Sigmoid colon (tissue), 7 donors: ENCODE measurements around the gene DGKQ. TPM values are rescaled to one million over a fixed set of nuclear protein-coding genes. Genes with fewer than 3 reads are reported as not detected.

Experiments used
- DNase-seq: peaks from one replicate; pipeline ENCODE4 v3.0.0-alpha.2; 2019
- H3K27ac ChIP-seq, 4 donors: fragments of 200-600 bp; sonication (generic); one replicate each; pipeline ENCODE4 v1.5.1; 2016 to 2019; ENCODE audit warnings: mild to moderate bottlenecking in 1 of 4
- H3K27me3 ChIP-seq, 3 donors: fragments of 200-600 bp; sonication (generic); one replicate each; pipeline ENCODE4 v1.5.1; 2019; ENCODE audit warnings: mild to moderate bottlenecking in 1 of 3
- H3K36me3 ChIP-seq, 4 donors: fragments of 200-600 bp; sonication (generic); one replicate each; pipeline ENCODE4 v1.5.1; 2016 to 2019
- H3K4me1 ChIP-seq, 4 donors: fragments of 200-600 bp; sonication (generic); one replicate each; pipeline ENCODE4 v1.5.1; 2017 to 2019
- H3K4me3 ChIP-seq, 4 donors: fragments of 200-600 bp; sonication (generic); one replicate each; pipeline ENCODE4 v1.5.1; 2017 to 2019; ENCODE audit warnings: mild to moderate bottlenecking in 2 of 4, moderate library complexity in 1 of 4
- H3K9me3 ChIP-seq, 4 donors: fragments of 200-600 bp in 3 of 4; sonication (generic) in 3 of 4; one replicate each; pipeline versions ENCODE4 v1.5.1 to v1.6.1; 2013 to 2019
- CTCF ChIP-seq, 4 experiments: fragments of 450-650 bp in 3 of 4; fragments of 200-600 bp in 1 of 4; IDR thresholded peaks; one replicate each; pipeline ENCODE4 v1.5.1; 2016 to 2019; ENCODE audit warnings: antibody characterized with exemption in 4 of 4, mild to moderate bottlenecking in 3 of 4, moderate library complexity in 2 of 4
- EP300 ChIP-seq, 4 donors: sonication (generic); formaldehyde crosslinking; IDR thresholded peaks; one replicate each; pipeline ENCODE4 v1.6.1; 2017; ENCODE audit warnings: antibody characterized with exemption in 4 of 4
- POLR2A ChIP-seq, 2 donors: fragments of 450-650 bp; IDR thresholded peaks; one replicate each; pipeline ENCODE4 v1.6.1; 2016; ENCODE audit warnings: antibody characterized with exemption in 2 of 2, mild to moderate bottlenecking in 2 of 2, moderate library complexity in 2 of 2
- POLR2AphosphoS5 ChIP-seq, 4 donors: sonication (generic); formaldehyde crosslinking; IDR thresholded peaks; one replicate each; pipeline ENCODE4 v1.6.1; 2017; ENCODE audit warnings: antibody characterized with exemption in 4 of 4
- WGBS, 2 donors: extraction: QIAGEN DNeasy Blood & Tissue Kit; methylation state at CpG; one replicate each; pipeline ENCODE4 v1.1.7; 2013; 5-methylcytosine and 5-hydroxymethylcytosine counted together
- intact Hi-C: fragments of 100-400 bp; cut with DNase I; formaldehyde crosslinking; loops from one replicate; pipeline ENCODE4 v1.15.1; 2023
- polyA plus RNA-seq, 3 donors: library from polyadenylated mRNA; stranded (reverse); fragments of 200-250 nt; gene quantifications; one replicate each; pipeline ENCODE4 v1.2.3, GENCODE V29; 2013
- total RNA-seq, 4 donors: library from RNA; depleted of rRNA; stranded (reverse); fragments of >200 nt; gene quantifications; one replicate each; pipeline ENCODE4 v1.1.0, GENCODE V29; 2016
- donor health status: healthy with polysubstance abuse.
- donor health status: Bipolar disorder and iron deficiency.
- donor health status: healthy.

The DGKQ gene
- total and polyA plus RNA-seq, 7 donors, result 3.5 to 26.2 (median 8.9) TPM

GRCh38 chr4:1019729-1020470, 46.5 kb upstream of the DGKQ start:
- 80 to 90% methylated on average over 23 of the region's 23 CpGs for WGBS, 2 donors
- no peak for DNase-seq
- TF ChIP-seq EP300 (IDR thresholded peaks at IDR 0.05) (no peak), POLR2AphosphoS5 (IDR thresholded peaks at IDR 0.05) (no peak), CTCF (IDR thresholded peaks at IDR 0.05) (no peak), POLR2A (IDR thresholded peaks at IDR 0.05) (no peak)
- intact Hi-C loops, result no loop called here
- H3K4me1 ChIP-seq, result no peaks in the 10 kb centered on the region
- peaks cover 0 to 8% (median 1%) of the 10 kb centered on the region in 4 donors for H3K36me3 ChIP-seq
- no peak overlapping the region for H3K27ac ChIP-seq
- no peaks in the 10 kb centered on the region for H3K27me3 ChIP-seq
- no peak overlapping the region for H3K4me3 ChIP-seq
- H3K9me3 ChIP-seq, result no peaks in the 10 kb centered on the region

GRCh38 chr4:1019320-1019719, 46.0 kb upstream of the DGKQ start:
- Histone ChIP-seq H3K27ac (no peak overlapping the region), H3K9me3 (no peaks in the 10 kb centered on the region), H3K27me3 (no peaks in the 10 kb centered on the region), H3K4me3 (no peak overlapping the region), H3K4me1 (no peaks in the 10 kb centered on the region), H3K36me3 (peaks cover 0 to 2% (median 0%) of the 10 kb centered on the region in 4 donors)
- TF ChIP-seq POLR2AphosphoS5 (IDR thresholded peaks at IDR 0.05) (no peak), EP300 (IDR thresholded peaks at IDR 0.05) (no peak), POLR2A (IDR thresholded peaks at IDR 0.05) (no peak), CTCF (IDR thresholded peaks at IDR 0.05) (no peak)
- no peak for DNase-seq
- intact Hi-C loops, result no loop called here
- WGBS, 2 donors, result 72 to 74% methylated on average over 9 of the region's 9 CpGs

- no peaks in the 10 kb centered on the region for H3K9me3 ChIP-seq
- no peaks in the 10 kb centered on the region for H3K27me3 ChIP-seq
- no peaks in the 10 kb centered on the region for H3K36me3 ChIP-seq
- 83 to 87% methylated on average over 29 of the region's 29 CpGs for WGBS, 2 donors
- TF ChIP-seq POLR2A (IDR thresholded peaks at IDR 0.05) (no peak), EP300 (IDR thresholded peaks at IDR 0.05) (no peak), POLR2AphosphoS5 (IDR thresholded peaks at IDR 0.05) (no peak), CTCF (IDR thresholded peaks at IDR 0.05) (no peak)
- intact Hi-C loops, result no loop called here
- DNase-seq, result no peak
- H3K4me3 ChIP-seq, result no peak overlapping the region
- H3K4me1 ChIP-seq, result no peaks in the 10 kb centered on the region
- H3K27ac ChIP-seq, result no peak overlapping the region
Observed at GRCh38 chr4:1018147-1019020, 45.0 kb upstream of the DGKQ start.

- Histone ChIP-seq H3K27me3 (no peaks in the 10 kb centered on the region), H3K9me3 (no peaks in the 10 kb centered on the region), H3K4me1 (peaks cover 0 to 2% (median under 1%) of the 10 kb centered on the region in 4 donors), H3K36me3 (no peaks in the 10 kb centered on the region), H3K27ac (no peak overlapping the region), H3K4me3 (no peak overlapping the region)
- no peak for DNase-seq
- intact Hi-C loops, result no loop called here
- no peak for TF ChIP-seq CTCF (IDR thresholded peaks at IDR 0.05)
- 86 to 90% methylated on average over 15 of the region's 15 CpGs for WGBS, 2 donors
Observed at GRCh38 chr4:1017706-1018105, 44.3 kb upstream of the DGKQ start.
